Measurements from ENCODE around the gene SLC25A24.
A peak's percentile ranks its signal among the peaks of the same experiment; 100 is the strongest.
"Not testable (repeated sequence)": the region's sequence is repeated elsewhere in the genome, so short reads cannot be mapped to it uniquely, and the experiment has no call there.

Gene SLC25A24

DNA sequence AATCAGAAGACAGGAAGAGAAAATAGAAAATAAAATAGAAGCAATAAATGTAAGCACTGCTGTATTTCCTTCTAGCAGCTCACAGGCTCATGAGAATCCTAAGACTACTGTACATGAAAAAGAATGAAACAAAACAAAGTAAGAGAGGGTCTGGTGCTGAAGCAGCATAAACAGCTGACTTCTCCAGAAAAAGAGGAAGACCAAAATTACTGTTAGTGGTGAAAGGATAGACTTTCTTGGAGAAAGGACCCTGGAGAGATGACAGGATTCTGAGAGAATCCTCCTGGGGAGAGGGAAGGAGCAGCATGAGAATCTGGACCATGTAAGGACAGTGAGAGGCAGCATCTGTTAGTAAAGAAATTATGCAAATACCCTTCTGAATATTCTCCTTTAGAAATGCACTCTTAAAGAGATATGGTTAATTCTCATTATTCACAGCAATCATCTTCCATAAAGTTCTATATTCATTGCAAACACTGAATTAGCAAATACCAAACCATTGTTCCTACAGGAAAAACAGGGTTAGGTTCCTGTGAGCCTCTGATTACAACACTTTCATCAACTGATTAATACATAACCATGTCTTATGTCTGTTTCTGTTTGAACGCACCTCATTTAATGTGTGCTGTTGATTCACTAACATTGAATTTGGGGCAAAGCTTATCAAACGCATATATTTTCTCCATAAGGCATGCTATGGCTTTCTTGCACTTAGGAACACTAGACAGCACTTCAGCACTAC is 17.0 kb downstream of the SLC25A24 start:
- Mint-ChIP-seq H3K36me3 (ENCODE audit: low read depth) (peaks cover 86% of the 10 kb centered on the region), H3K4me3 (no peak overlapping the region), H3K9me3 (peaks cover 14% of the 10 kb centered on the region), H3K27ac (peak overlapping the region; percentile 74), H3K4me1 (ENCODE audit: low read depth) (peaks cover 19% of the 10 kb centered on the region), H3K27me3 (no peaks in the 10 kb centered on the region)
- intact Hi-C loops (cut with micrococcal nuclease): no loop called here

- Mint-ChIP-seq H3K36me3 (ENCODE audit: low read depth) (peaks cover 90% of the 10 kb centered on the region), H3K4me1 (ENCODE audit: low read depth) (peaks cover 19% of the 10 kb centered on the region), H3K27me3 (no peaks in the 10 kb centered on the region), H3K9me3 (peaks cover 39% of the 10 kb centered on the region), H3K4me3 (no peak overlapping the region), H3K27ac (no peak overlapping the region)
- intact Hi-C loops (cut with micrococcal nuclease): no loop called here
These were observed 21.1 kb downstream of the SLC25A24 start for GRCh38 chr1:108179018-108179417.

DNA sequence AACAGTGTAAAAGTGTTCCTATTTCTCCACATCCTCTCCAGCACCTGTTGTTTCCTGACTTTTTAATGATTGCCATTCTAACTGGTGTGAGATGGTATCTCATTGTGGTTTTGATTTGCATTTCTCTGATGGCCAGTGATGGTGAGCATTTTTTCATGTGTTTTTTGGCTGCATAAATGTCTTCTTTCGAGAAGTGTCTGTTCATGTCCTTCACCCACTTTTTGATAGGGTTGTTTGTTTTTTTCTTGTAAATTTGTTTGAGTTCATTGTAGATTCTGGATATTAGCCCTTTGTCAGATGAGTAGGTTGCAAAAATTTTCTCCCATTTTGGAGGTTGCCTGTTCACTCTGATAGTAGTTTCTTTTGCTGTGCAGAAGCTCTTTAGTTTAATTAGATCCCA is 37.7 kb downstream of the SLC25A24 start:
- intact Hi-C loops (cut with micrococcal nuclease); H3K4me1 Mint-ChIP-seq (ENCODE audit: low read depth); H3K27me3 Mint-ChIP-seq; H3K4me3 Mint-ChIP-seq; H3K27ac Mint-ChIP-seq: not testable (repeated sequence)
- H3K9me3 Mint-ChIP-seq: peaks cover 12% of the 10 kb centered on the region
- H3K36me3 Mint-ChIP-seq (ENCODE audit: low read depth): peaks cover 53% of the 10 kb centered on the region

- H3K4me1 Mint-ChIP-seq (ENCODE audit: low read depth); H3K27ac Mint-ChIP-seq; H3K27me3 Mint-ChIP-seq; H3K9me3 Mint-ChIP-seq; intact Hi-C loops (cut with micrococcal nuclease); H3K4me3 Mint-ChIP-seq: not testable (repeated sequence)
- peaks cover 56% of the 10 kb centered on the region for H3K36me3 Mint-ChIP-seq (ENCODE audit: low read depth)
These were observed 40.2 kb downstream of the SLC25A24 start for GRCh38 chr1:108159951-108160350.

- no peak overlapping the region for H3K27ac Mint-ChIP-seq
- H3K36me3 Mint-ChIP-seq (ENCODE audit: low read depth): peaks cover 57% of the 10 kb centered on the region
- intact Hi-C loops (cut with micrococcal nuclease): no loop called here
- H3K4me3 Mint-ChIP-seq: no peak overlapping the region
- H3K4me1 Mint-ChIP-seq (ENCODE audit: low read depth): no peaks in the 10 kb centered on the region
- no peaks in the 10 kb centered on the region for H3K9me3 Mint-ChIP-seq
- no peaks in the 10 kb centered on the region for H3K27me3 Mint-ChIP-seq
These were observed 41.2 kb downstream of the SLC25A24 start for GRCh38 chr1:108158893-108159453.

GRCh38 chr1:108154314-108154713 is 45.8 kb downstream of the SLC25A24 start:
- no peak overlapping the region for H3K27ac Mint-ChIP-seq
- no peaks in the 10 kb centered on the region for H3K4me1 Mint-ChIP-seq (ENCODE audit: low read depth)
- no peak overlapping the region for H3K4me3 Mint-ChIP-seq
- H3K9me3 Mint-ChIP-seq: no peaks in the 10 kb centered on the region
- intact Hi-C loops (cut with micrococcal nuclease): no loop called here
- no peaks in the 10 kb centered on the region for H3K27me3 Mint-ChIP-seq
- peaks cover 38% of the 10 kb centered on the region for H3K36me3 Mint-ChIP-seq (ENCODE audit: low read depth)

GRCh38 chr1:108152782-108153222 is 47.3 kb downstream of the SLC25A24 start:
- Mint-ChIP-seq H3K4me1 (ENCODE audit: low read depth) (no peaks in the 10 kb centered on the region), H3K4me3 (no peak overlapping the region), H3K27ac (no peak overlapping the region), H3K36me3 (ENCODE audit: low read depth) (peaks cover 28% of the 10 kb centered on the region), H3K27me3 (no peaks in the 10 kb centered on the region), H3K9me3 (no peaks in the 10 kb centered on the region)
- intact Hi-C loops (cut with micrococcal nuclease): no loop called here

DNA sequence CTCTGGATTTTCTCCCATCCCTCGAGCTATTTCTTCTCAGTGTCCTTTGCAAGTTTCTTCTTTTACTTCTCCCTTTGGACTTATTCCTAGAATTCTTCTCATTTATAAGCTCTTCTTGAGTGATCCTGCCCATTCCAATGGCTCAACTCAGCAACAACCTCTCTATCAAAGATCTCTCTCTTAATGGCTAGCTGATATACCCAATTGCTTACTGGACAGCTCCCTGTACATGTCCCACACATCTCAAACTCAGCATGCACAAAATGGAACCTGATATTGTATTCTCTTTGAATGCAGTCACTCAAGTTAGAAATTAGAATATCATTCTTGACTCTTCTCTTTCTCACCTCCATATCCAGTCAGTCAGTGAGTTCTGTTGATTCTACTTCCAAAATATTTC is 48.6 kb downstream of the SLC25A24 start:
- Mint-ChIP-seq H3K27ac (no peak overlapping the region), H3K27me3 (no peaks in the 10 kb centered on the region), H3K4me3 (no peak overlapping the region), H3K36me3 (ENCODE audit: low read depth) (peaks cover 17% of the 10 kb centered on the region), H3K4me1 (ENCODE audit: low read depth) (no peaks in the 10 kb centered on the region), H3K9me3 (peaks cover 6% of the 10 kb centered on the region)
- intact Hi-C loops (cut with micrococcal nuclease): no loop called here

- Mint-ChIP-seq H3K27me3 (no peaks in the 10 kb centered on the region), H3K4me1 (ENCODE audit: low read depth) (no peaks in the 10 kb centered on the region), H3K9me3 (peaks cover 16% of the 10 kb centered on the region), H3K27ac (no peak overlapping the region), H3K36me3 (ENCODE audit: low read depth) (peaks cover 4% of the 10 kb centered on the region), H3K4me3 (no peak overlapping the region)
- intact Hi-C loops (cut with micrococcal nuclease): no loop called here
These were observed 50.2 kb downstream of the SLC25A24 start for GRCh38 chr1:108149796-108150467.

GRCh38 chr1:108144569-108144968 is 55.6 kb downstream of the SLC25A24 start:
- H3K27ac Mint-ChIP-seq, H3K4me3 Mint-ChIP-seq, H3K27me3 Mint-ChIP-seq: not testable (repeated sequence)
- intact Hi-C loops (cut with micrococcal nuclease): loop anchor here (5.0 kb wide), 1 partner anchor 53 kb away; no protein-coding TSS in a partner anchor
- Mint-ChIP-seq H3K9me3 (peaks cover 25% of the 10 kb centered on the region), H3K4me1 (ENCODE audit: low read depth) (peaks cover 45% of the 10 kb centered on the region), H3K36me3 (ENCODE audit: low read depth) (peaks cover 14% of the 10 kb centered on the region)

DNA sequence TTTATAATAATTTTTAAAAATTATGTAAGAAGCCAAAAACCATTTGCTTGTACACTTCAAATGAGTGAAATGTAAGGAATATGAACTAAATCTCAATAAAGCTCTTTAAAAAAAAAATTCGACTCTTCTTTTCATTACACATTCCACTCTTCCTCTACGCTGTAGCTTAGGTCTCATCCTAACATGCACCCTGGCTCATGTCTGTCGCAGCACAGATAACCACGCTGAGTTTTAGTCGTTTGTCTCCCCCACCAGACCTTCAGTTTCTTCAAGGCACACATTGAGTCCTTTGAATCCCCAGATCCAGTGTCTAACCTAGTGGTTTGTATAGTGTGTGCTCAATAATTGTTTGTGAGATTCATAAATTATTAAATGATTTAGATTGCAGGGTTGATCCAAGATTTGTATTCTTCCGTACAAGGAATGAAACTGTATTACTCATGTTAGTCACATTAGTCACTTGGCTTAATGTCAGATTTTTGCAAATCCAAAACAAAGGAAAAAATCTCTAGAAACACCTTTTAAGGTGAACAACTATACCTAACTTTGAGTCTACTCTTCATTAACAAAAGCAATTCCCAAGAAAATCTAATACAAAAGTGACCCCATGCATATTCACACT is 57.3 kb downstream of the SLC25A24 start:
- Mint-ChIP-seq H3K27ac (peak overlapping the region; percentile 16), H3K36me3 (ENCODE audit: low read depth) (peaks cover 31% of the 10 kb centered on the region)

GRCh38 chr1:108142258-108142657 is 57.9 kb downstream of the SLC25A24 start:
- peaks cover 24% of the 10 kb centered on the region for H3K9me3 Mint-ChIP-seq
- peaks cover 37% of the 10 kb centered on the region for H3K36me3 Mint-ChIP-seq (ENCODE audit: low read depth)
- H3K4me1 Mint-ChIP-seq (ENCODE audit: low read depth): peaks cover 46% of the 10 kb centered on the region
- H3K27me3 Mint-ChIP-seq: no peaks in the 10 kb centered on the region
- intact Hi-C loops (cut with micrococcal nuclease): loop anchor here (5.0 kb wide), 1 partner anchor 55 kb away; no protein-coding TSS in a partner anchor
- no peak overlapping the region for H3K4me3 Mint-ChIP-seq
- no peak overlapping the region for H3K27ac Mint-ChIP-seq

More for the DNA sequence above, 57.3 kb downstream of the SLC25A24 start:
- Mint-ChIP-seq H3K27me3 (no peaks in the 10 kb centered on the region), H3K4me1 (ENCODE audit: low read depth) (peaks cover 45% of the 10 kb centered on the region), H3K9me3 (peaks cover 25% of the 10 kb centered on the region), H3K4me3 (no peak overlapping the region)
- intact Hi-C loops (cut with micrococcal nuclease): loop anchor here (5.0 kb wide), 1 partner anchor 54 kb away; no protein-coding TSS in a partner anchor

DNA sequence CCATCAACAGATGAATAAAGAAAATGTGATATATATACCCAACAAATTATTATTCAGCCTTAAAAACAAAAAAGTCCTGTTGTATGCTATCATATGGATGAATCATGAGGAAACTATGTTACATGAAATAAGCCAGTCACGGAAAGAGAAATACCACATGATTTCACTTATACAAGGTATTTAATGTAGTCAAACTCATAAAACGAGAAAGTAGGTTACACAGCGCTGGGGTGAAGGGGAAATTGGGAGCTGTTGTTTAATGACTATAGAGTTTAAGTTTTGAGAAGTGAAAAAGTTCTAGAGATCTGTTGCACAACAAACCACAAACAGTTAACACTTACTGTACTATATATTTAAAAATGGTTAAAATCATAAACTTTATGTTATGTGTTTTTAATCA is 58.5 kb downstream of the SLC25A24 start:
- intact Hi-C loops (cut with micrococcal nuclease): loop anchor here (5.0 kb wide), 1 partner anchor 56 kb away; no protein-coding TSS in a partner anchor
- peaks cover 50% of the 10 kb centered on the region for H3K4me1 Mint-ChIP-seq (ENCODE audit: low read depth)
- peaks cover 20% of the 10 kb centered on the region for H3K9me3 Mint-ChIP-seq
- peaks cover 44% of the 10 kb centered on the region for H3K36me3 Mint-ChIP-seq (ENCODE audit: low read depth)
- no peaks in the 10 kb centered on the region for H3K27me3 Mint-ChIP-seq
- H3K4me3 Mint-ChIP-seq: no peak overlapping the region
- H3K27ac Mint-ChIP-seq: peak overlapping the region; percentile 77

DNA sequence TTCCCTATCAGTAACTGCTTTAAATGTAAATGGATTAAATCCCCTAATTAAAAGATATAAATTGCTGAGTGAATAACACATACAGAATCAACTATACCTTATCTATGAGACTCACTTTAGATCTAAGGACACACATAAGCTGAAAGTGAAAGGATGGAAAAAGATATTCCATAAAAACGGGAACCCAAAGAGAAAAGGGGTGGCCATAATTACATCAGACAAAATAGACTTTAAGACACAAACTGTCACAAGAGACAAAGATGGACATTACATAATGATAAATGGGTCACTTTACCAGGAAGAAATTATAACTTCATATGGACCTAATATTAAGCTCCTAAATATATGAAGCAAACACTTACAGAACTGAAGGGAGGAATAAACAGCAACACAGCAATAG is 59.2 kb downstream of the SLC25A24 start:
- H3K27me3 Mint-ChIP-seq: no peaks in the 10 kb centered on the region
- peak overlapping the region; percentile 77 for H3K27ac Mint-ChIP-seq
- intact Hi-C loops (cut with micrococcal nuclease): loop anchor here (5.0 kb wide), 1 partner anchor 56 kb away; no protein-coding TSS in a partner anchor
- peak overlapping the region; percentile 23 for H3K4me3 Mint-ChIP-seq
- H3K36me3 Mint-ChIP-seq (ENCODE audit: low read depth): peaks cover 49% of the 10 kb centered on the region
- peaks cover 14% of the 10 kb centered on the region for H3K9me3 Mint-ChIP-seq
- H3K4me1 Mint-ChIP-seq (ENCODE audit: low read depth): peaks cover 50% of the 10 kb centered on the region

Measured in dendritic cell treated with granulocyte-macrophage colony-stimulating factor and Interleukin-4, amounts not matched to agents 40 ng/mL and 50 ng/mL, for 4 days (primary cell).